Neural cell (in vitro differentiated cells): ENCODE data around the gene TRIM66. TPM values are rescaled to one million over a fixed set of nuclear protein-coding genes. Genes with fewer than 3 reads are reported as not detected.

Experiments used
- H2AFZ ChIP-seq: fragments of 200-600, 300-800 bp; sonication (generic), shearing (Covaris generic); 2 replicates; pipeline ENCODE4 v1.6.0; 2014; ENCODE audit warnings: low read depth, mild to moderate bottlenecking, antibody characterized with exemption, low read length, moderate library complexity
- H3F3A ChIP-seq: fragments of 200-600 bp; shearing (Covaris generic); 2 replicates; pipeline ENCODE4 v1.6.1; 2016; ENCODE audit warnings: mild to moderate bottlenecking, moderate library complexity, mixed read lengths, antibody characterized with exemption, low read length; ENCODE audit not compliant: insufficient read depth, poor library complexity, severe bottlenecking
- H3K27ac ChIP-seq: fragments of 200-600, 300-800 bp; sonication (generic), shearing (Covaris generic); 2 replicates; pipeline ENCODE4 v1.5.1; 2014; ENCODE audit warnings: mild to moderate bottlenecking, low read length, moderate library complexity
- H3K27me3 ChIP-seq: fragments of 300-800, 200-600 bp; sonication (generic), shearing (Covaris generic); 2 replicates; pipeline ENCODE4 v1.6.0; 2014; ENCODE audit warnings: mild to moderate bottlenecking, low read depth, low read length, moderate library complexity; ENCODE audit not compliant: insufficient read depth
- H3K36me3 ChIP-seq: fragments of 300-800, 200-600 bp; sonication (generic), shearing (Covaris generic); 2 replicates; pipeline ENCODE4 v1.5.1; 2014; ENCODE audit warnings: mild to moderate bottlenecking, antibody characterized with exemption, low read length, moderate library complexity; ENCODE audit not compliant: insufficient read depth
- H3K4me2 ChIP-seq: fragments of 300-800, 200-600 bp; sonication (generic), shearing (Covaris generic); 2 replicates; pipeline ENCODE4 v1.6.0; 2014; ENCODE audit warnings: mild to moderate bottlenecking, low read length
- H3K4me3 ChIP-seq: fragments of 300-800, 200-600 bp; sonication (generic), shearing (Covaris generic); 2 replicates; pipeline ENCODE4 v1.5.1; 2014; ENCODE audit warnings: mild to moderate bottlenecking, low read length, moderate library complexity
- H3K79me2 ChIP-seq: fragments of 200-600 bp; shearing (Covaris generic); replicated peaks from 2 replicates; pipeline ENCODE4 v1.6.0; 2014; ENCODE audit warnings: mild to moderate bottlenecking, low read length, moderate library complexity; ENCODE audit not compliant: insufficient read depth
- H3K9ac ChIP-seq: fragments of 300-800, 200-600 bp; sonication (generic), shearing (Covaris generic); 2 replicates; pipeline ENCODE4 v1.6.1; 2016; ENCODE audit warnings: mild to moderate bottlenecking, low read length, mixed read lengths
- H3K9me2 ChIP-seq: fragments of 200-600 bp; shearing (Covaris generic); 2 replicates; pipeline ENCODE4 v1.6.1; 2016; ENCODE audit warnings: mild to moderate bottlenecking, low read length, mixed read lengths; ENCODE audit not compliant: insufficient read depth
- H3K9me3 ChIP-seq: fragments of 200-600, 300-800 bp; sonication (generic), shearing (Covaris generic); 2 replicates; pipeline ENCODE4 v1.6.1; 2016; ENCODE audit warnings: mild to moderate bottlenecking, mixed run types, low read length, moderate library complexity, mixed read lengths
- H4K20me1 ChIP-seq: fragments of 200-600 bp; shearing (Covaris generic); 2 replicates; pipeline ENCODE4 v1.6.1; 2016; ENCODE audit warnings: mild to moderate bottlenecking, mixed run types; ENCODE audit not compliant: insufficient read depth
- CTCF ChIP-seq: fragments of 450-650 bp; IDR thresholded peaks from 2 replicates; pipeline ENCODE4 v1.5.1; 2014; ENCODE audit warnings: antibody characterized with exemption, mild to moderate bottlenecking, moderate library complexity; ENCODE audit not compliant: poor library complexity, severe bottlenecking
- EP300 ChIP-seq: fragments of 450-650 bp; conservative IDR thresholded peaks from 2 replicates; pipeline ENCODE4 v1.6.1; 2014; ENCODE audit warnings: antibody characterized with exemption, mild to moderate bottlenecking, moderate library complexity; ENCODE audit not compliant: poor library complexity, severe bottlenecking
- EZH2 ChIP-seq: fragments of 200-600, 300-800 bp; shearing (Covaris generic), sonication (generic); IDR thresholded peaks from 2 replicates; pipeline ENCODE4 v1.6.1; 2014; ENCODE audit warnings: antibody characterized with exemption, low read length, borderline replicate concordance, mild to moderate bottlenecking; ENCODE audit not compliant: insufficient read depth, poor library complexity, severe bottlenecking
- MXI1 ChIP-seq: fragments of 450-650 bp; conservative IDR thresholded peaks from 2 replicates; pipeline ENCODE4 v1.6.1; 2014; ENCODE audit warnings: antibody characterized with exemption, mild to moderate bottlenecking; ENCODE audit not compliant: poor library complexity, severe bottlenecking
- POLR2AphosphoS5 ChIP-seq: IDR thresholded peaks from 2 replicates; pipeline ENCODE4 v1.6.1; 2012
- RAD21 ChIP-seq: fragments of 450-650 bp; conservative IDR thresholded peaks from 2 replicates; pipeline ENCODE4 v1.6.1; 2014; ENCODE audit warnings: antibody characterized with exemption, mild to moderate bottlenecking, moderate library complexity
- REST ChIP-seq: IDR thresholded peaks from 2 replicates; pipeline ENCODE4 v1.6.1; 2012; ENCODE audit warnings: borderline replicate concordance
- SMC3 ChIP-seq: fragments of 450-650 bp; conservative IDR thresholded peaks from 2 replicates; pipeline ENCODE4 v1.6.1; 2014; ENCODE audit warnings: antibody characterized with exemption, mild to moderate bottlenecking, moderate library complexity; ENCODE audit not compliant: poor library complexity
- TAF1 ChIP-seq: IDR thresholded peaks from 2 replicates; pipeline ENCODE4 v1.6.1; 2012; ENCODE audit warnings: low read depth
- polyA plus RNA-seq: library from polyadenylated mRNA; depleted of rRNA; stranded (reverse); fragments of >200 nt; gene quantifications from 2 replicates; pipeline ENCODE4 v1.2.3, GENCODE V29; 2014

TRIM66 gene
- polyA plus RNA-seq, 1 donor from 2014 or later: 0.82 TPM

GRCh38 chr11:8634498-8634897, 48.0 kb downstream of the TRIM66 start:
- no peaks in the 10 kb centered on the region for H3K27me3 ChIP-seq
- no peak overlapping the region for H3K9ac ChIP-seq
- TF ChIP-seq RAD21 (no peak), REST (no peak), EP300 (no peak), POLR2AphosphoS5 (no peak), CTCF (no peak), SMC3 (no peak), MXI1 (no peak), EZH2 (no peak), TAF1 (no peak)
- H3K36me3 ChIP-seq: no peaks in the 10 kb centered on the region
- H3K9me3 ChIP-seq: no peaks in the 10 kb centered on the region
- no peaks in the 10 kb centered on the region for H4K20me1 ChIP-seq
- H3K4me3 ChIP-seq: no peak overlapping the region
- no peak overlapping the region for H3K4me2 ChIP-seq
- H3K9me2 ChIP-seq: no peaks in the 10 kb centered on the region
- no peaks in the 10 kb centered on the region for H3F3A ChIP-seq
- no peak overlapping the region for H3K27ac ChIP-seq
- H2AFZ ChIP-seq: no peak overlapping the region
- no peaks in the 10 kb centered on the region for H3K79me2 ChIP-seq

- H3K4me2 ChIP-seq: no peak overlapping the region
- no peaks in the 10 kb centered on the region for H3F3A ChIP-seq
- no peak overlapping the region for H3K4me3 ChIP-seq
- no peaks in the 10 kb centered on the region for H3K9me2 ChIP-seq
- H3K79me2 ChIP-seq: no peaks in the 10 kb centered on the region
- H4K20me1 ChIP-seq: no peaks in the 10 kb centered on the region
- no peak overlapping the region for H2AFZ ChIP-seq
- H3K36me3 ChIP-seq: no peaks in the 10 kb centered on the region
- H3K9me3 ChIP-seq: no peaks in the 10 kb centered on the region
- TF ChIP-seq EP300: no peak
- no peak for TF ChIP-seq MXI1
- no peak for TF ChIP-seq RAD21
- no peak for TF ChIP-seq EZH2
- no peak for TF ChIP-seq POLR2AphosphoS5
- TF ChIP-seq REST: no peak
- TF ChIP-seq SMC3: no peak
- no peak overlapping the region for H3K27ac ChIP-seq
- no peaks in the 10 kb centered on the region for H3K27me3 ChIP-seq
- H3K9ac ChIP-seq: no peak overlapping the region
These were observed 50.9 kb downstream of the TRIM66 start for GRCh38 chr11:8631395-8632118.
